ENCODE results near the gene ZNF425. TPM values are rescaled to one million over a fixed set of nuclear protein-coding genes. Genes with fewer than 3 reads are reported as not detected.
A peak's percentile ranks its signal among the peaks of the same experiment; 100 is the strongest.

Gene ZNF425
- total and polyA plus RNA-seq, 9 of the 15 experiments (the other 6 are each of a cell fraction or from before 2014, with no cell fraction given), result 0.03 to 0.89 (median 0.54) TPM

- TF ChIP-seq ZFPM2 (CRISPR knock-in tag; IDR thresholded peaks at IDR 0.05) (no peak), KLF10 (CRISPR knock-in tag; IDR thresholded peaks at IDR 0.05) (no peak), ETS2 (tag; IDR thresholded peaks at IDR 0.05; ENCODE audit: borderline replicate concordance, poor library complexity, severe bottlenecking) (no peak), SMAD1 (IDR thresholded peaks at IDR 0.05; ENCODE audit: low read depth, low read length, partially characterized antibody) (no peak), ZNF324 (CRISPR knock-in tag; IDR thresholded peaks at IDR 0.05) (no peak), CREB1 (IDR thresholded peaks at IDR 0.05) (peak; percentile 48), CREB1 (CRISPR knock-in tag; IDR thresholded peaks at IDR 0.05) (peak; percentile 66), NR2F6 (CRISPR knock-in tag; IDR thresholded peaks at IDR 0.05) (no peak), NBN (IDR thresholded peaks at IDR 0.05; ENCODE audit: low read depth) (0 out of 2 replicates have a peak, but pooled peaks have one; percentile 4), RAD21 (CRISPR knock-in tag; conservative IDR thresholded peaks at IDR 0.05 in 1 of 2, IDR thresholded peaks at IDR 0.05 in 1 of 2) (peak; percentile 92 to 98), CCNT2 (IDR thresholded peaks at IDR 0.05; ENCODE audit: borderline replicate concordance, extremely low read depth, insufficient read length, low read depth, low read length) (peak; percentile 96), MEF2A (IDR thresholded peaks at IDR 0.05; ENCODE audit: control insufficient read depth, low read depth, low read length) (no peak), ZNF408 (CRISPR knock-in tag; IDR thresholded peaks at IDR 0.05; ENCODE audit: low read depth) (no peak), CHD4 (IDR thresholded peaks at IDR 0.05; ENCODE audit: insufficient read depth, insufficient replicate concordance, low read depth, low read length, poor library complexity, severe bottlenecking) (peak; percentile 57), ZNF717 (CRISPR knock-in tag; IDR thresholded peaks at IDR 0.05) (no peak), IRF1 (CRISPR knock-in tag; IDR thresholded peaks at IDR 0.05; ENCODE audit: borderline replicate concordance) (no peak), ZEB2 (IDR thresholded peaks at IDR 0.05) (no peak; the same call in 1 of the 2 replicates), FOXJ2 (tag; IDR thresholded peaks at IDR 0.05) (no peak), ZKSCAN8 (CRISPR knock-in tag; IDR thresholded peaks at IDR 0.05) (no peak), SAFB (IDR thresholded peaks at IDR 0.05; ENCODE audit: borderline replicate concordance, low read depth, low read length) (peak; percentile 10; the same call in 1 of the 2 replicates), HDGF (IDR thresholded peaks at IDR 0.05) (no peak), POLR2G (IDR thresholded peaks at IDR 0.05; ENCODE audit: low read depth, low read length) (peak; percentile 96), ZNF707 (CRISPR knock-in tag; conservative IDR thresholded peaks at IDR 0.05) (no peak), ZNF311 (CRISPR knock-in tag; IDR thresholded peaks at IDR 0.05) (no peak)
- TF ChIP-seq, protein P1, sequence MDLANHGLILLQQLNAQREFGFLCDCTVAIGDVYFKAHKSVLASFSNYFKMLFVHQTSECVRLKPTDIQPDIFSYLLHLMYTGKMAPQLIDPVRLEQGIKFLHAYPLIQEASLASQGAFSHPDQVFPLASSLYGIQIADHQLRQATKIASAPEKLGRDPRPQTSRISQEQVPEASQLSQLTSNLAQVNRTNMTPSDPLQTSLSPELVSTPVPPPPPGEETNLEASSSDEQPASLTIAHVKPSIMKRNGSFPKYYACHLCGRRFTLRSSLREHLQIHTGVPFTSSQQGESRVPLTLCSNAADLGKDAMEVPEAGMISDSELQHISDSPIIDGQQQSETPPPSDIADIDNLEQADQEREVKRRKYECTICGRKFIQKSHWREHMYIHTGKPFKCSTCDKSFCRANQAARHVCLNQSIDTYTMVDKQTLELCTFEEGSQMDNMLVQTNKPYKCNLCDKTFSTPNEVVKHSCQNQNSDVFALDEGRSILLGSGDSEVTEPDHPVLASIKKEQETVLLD (IDR thresholded peaks at IDR 0.05), result peak; percentile 84
Measured at GRCh38 chr7:149090397-149091195, 35.5 kb downstream of the ZNF425 start, which contains the start of gene ZNF786 (continued).

All from K562 (cell line).